H1 (cell line): ENCODE results near the gene ARHGEF11. TPM values are rescaled to one million over a fixed set of nuclear protein-coding genes. Genes with fewer than 3 reads are reported as not detected.

Experiments used
- GTF2F1 ChIP-seq: IDR thresholded peaks from 2 replicates; pipeline ENCODE4 v1.6.1; 2012; ENCODE audit warnings: low read depth, low read length, improper control_type of control experiment, borderline replicate concordance
- polyA plus RNA-seq, 7 experiments: library from polyadenylated mRNA; depleted of rRNA in 3 of 7; stranded (reverse) in 5 of 7; unstranded in 2 of 7; fragments of >200 nt in 5 of 7; fragments of 200-250 nt in 2 of 7; gene quantifications; 1 replicate in 5 of 7; 2 replicates in 1 of 7; 4 replicates in 1 of 7; pipeline versions ENCODE4 v1.2.1 to v1.2.3, GENCODE V29; 2011 to 2013; ENCODE audit warnings: missing spikeins in 2 of 7, mixed read lengths in 2 of 7
- total RNA-seq: library from RNA; stranded (reverse); fragmentation: NEBNext Ultra II Directional; extraction: Animal tissue kit (Norgen Biotek cat#: 25700); gene quantifications from 2 replicates; pipeline ENCODE4 v1.2.1, GENCODE V29; 2021

The ARHGEF11 gene
- total and polyA plus RNA-seq, 2 of the 8 experiments (the other 6 are each of a cell fraction or from before 2014, with no cell fraction given) = 19.9 to 33.1 TPM

DNA sequence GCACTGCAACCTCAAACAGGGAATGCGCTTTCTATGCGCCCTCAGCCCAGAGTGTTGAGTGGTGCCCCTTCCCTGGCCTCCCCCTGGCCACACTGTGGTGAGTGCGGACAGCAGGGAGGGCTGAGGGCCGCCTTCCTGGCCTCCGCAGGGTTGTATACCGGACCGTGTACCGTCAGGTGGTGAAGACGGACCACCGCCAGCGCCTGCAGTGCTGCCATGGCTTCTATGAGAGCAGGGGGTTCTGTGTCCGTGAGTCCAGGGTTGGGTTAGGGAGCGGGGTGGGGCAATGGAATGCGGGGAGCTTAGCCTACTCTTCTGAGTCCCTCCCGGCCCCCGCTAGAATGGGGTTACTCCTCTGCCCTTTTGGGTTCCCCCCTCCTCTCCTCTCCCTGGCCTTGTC is 140.4 kb downstream of the ARHGEF11 start (continued):
- no peak for TF ChIP-seq GTF2F1
